GM18517 (cell line): ENCODE data around the gene OR5D13.

ENCODE experiments used
- ATAC-seq: cut with Tn5 transposase; IDR thresholded peaks from one replicate; pipeline ENCODE4 v1.9.1; 2021; ENCODE audit warnings: mild to moderate bottlenecking, moderate library complexity; ENCODE audit not compliant: unreplicated experiment

The OR5D13 gene, protein sequence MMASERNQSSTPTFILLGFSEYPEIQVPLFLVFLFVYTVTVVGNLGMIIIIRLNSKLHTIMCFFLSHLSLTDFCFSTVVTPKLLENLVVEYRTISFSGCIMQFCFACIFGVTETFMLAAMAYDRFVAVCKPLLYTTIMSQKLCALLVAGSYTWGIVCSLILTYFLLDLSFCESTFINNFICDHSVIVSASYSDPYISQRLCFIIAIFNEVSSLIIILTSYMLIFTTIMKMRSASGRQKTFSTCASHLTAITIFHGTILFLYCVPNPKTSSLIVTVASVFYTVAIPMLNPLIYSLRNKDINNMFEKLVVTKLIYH

DNA sequence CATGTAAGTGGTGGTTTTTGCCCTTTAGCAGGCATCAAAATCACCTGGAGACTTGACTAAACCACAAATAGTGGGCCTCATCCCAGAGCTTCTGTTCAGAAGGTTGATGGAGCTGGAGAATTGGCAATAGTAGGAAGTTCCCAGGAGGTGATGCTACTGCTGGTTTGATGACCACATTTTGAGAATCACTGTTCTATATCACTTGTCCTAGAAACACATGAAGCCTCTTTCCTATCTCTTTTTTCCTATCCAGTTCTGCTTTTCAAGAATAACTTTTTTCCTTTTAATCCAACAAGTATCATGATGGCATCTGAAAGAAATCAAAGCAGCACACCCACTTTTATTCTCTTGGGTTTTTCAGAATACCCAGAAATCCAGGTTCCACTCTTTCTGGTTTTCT is at the start of gene OR5D13:
Gene OR5D13 (plus strand): TSS at position 301 of the 400 bp plus-strand sequence. CDS start 0 bp downstream, at position 301.
- no peak for ATAC-seq

DNA sequence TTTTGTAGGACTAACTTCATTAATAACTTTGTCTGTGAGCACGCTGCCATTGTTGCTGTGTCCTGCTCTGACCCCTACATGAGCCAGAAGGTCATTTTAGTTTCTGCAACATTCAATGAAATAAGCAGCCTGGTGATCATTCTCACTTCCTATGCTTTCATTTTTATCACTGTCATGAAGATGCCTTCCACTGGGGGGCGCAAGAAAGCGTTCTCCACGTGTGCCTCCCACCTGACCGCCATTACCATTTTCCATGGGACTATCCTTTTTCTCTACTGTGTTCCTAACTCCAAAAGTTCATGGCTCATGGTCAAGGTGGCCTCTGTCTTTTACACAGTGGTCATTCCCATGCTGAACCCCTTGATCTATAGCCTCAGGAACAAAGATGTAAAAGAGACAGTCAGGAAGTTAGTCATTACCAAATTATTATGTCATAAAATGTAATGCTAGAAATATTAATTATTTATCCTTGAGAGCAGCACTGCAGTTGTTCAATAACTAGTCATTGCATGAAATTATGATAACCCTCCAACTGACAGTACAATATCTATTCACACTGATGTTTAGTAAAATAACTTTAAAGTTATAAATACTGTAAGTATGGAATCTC is 46.4 kb upstream of the OR5D13 start:
- no peak for ATAC-seq

DNA sequence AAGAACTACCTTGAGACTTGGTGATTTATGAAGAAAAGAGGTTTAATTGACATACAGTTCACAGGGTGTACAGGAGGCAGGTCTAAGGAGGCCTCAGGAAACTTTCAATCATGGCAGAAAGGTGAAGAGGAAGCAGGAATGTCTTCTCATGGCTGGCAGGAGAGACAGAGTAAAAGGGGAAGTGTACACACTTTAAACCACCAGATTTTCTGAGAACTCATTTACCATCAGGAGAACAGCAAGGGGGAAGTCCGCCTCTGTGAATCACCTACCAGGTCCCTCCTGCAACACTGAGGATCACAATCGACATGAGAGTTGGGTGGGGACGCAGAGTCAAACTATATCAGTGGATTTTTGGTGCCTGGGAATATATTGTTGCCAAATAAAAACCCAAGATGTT is 40.3 kb upstream of the OR5D13 start:
- ATAC-seq = no peak

DNA sequence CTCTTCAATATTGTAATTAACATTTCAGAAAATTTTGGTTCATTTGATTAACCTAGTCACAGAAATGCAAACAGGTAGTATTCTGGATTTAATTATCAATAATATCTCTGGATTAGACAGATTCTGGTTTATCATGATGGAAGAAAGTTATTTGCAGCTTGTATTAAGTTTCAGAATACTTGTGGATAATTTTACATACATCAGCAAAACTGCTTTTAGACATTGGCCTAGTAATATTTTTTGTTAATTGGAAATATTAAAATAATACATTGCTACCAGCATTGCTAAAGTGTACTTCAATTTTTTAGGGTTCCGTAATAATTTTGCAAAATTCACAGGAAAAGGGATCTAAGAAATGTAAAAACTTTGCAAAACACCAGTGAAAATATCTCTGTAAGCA is 18.4 kb downstream of the OR5D13 start:
- no peak for ATAC-seq

DNA sequence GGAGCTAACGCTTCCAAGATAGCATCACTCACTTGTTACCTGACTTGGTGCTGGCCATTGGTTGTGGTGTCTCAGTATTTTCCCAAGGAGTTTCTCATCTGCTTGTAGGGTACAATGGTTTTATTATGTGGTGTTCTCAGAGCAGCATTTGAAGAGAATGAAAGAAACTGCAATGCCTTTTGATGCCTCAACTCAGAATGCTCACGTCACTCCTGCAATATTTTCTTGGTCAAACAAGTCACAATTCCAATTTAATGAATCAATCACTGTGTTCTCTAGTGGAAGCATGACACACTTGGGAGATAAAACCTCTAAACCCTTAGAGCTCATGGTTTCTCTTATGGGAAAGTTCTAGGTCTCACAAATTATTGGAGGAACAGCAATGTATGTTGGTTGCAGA is 20.1 kb downstream of the OR5D13 start:
- no peak for ATAC-seq

DNA sequence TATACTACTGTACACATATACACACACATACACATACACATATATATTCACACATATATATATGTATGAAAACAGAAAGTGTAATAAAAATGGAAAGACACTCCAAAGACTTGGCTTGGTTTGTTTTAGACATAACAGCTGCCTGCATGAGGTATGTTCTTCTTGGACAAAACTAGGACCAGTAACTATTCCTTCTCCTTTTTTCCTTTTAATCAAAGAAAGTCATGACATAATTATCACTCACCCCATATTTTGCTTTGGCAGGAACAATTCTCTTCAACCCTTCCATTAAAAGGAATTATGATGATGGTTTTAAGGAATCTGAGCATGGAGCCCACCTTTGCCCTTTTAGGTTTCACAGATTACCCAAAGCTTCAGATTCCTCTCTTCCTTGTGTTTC is 22.0 kb downstream of the OR5D13 start, which contains the start of gene OR5D14:
Gene OR5D14 (plus strand): TSS at position 301 of the 400 bp plus-strand sequence. CDS start 0 bp downstream, at position 301.
- ATAC-seq = no peak

DNA sequence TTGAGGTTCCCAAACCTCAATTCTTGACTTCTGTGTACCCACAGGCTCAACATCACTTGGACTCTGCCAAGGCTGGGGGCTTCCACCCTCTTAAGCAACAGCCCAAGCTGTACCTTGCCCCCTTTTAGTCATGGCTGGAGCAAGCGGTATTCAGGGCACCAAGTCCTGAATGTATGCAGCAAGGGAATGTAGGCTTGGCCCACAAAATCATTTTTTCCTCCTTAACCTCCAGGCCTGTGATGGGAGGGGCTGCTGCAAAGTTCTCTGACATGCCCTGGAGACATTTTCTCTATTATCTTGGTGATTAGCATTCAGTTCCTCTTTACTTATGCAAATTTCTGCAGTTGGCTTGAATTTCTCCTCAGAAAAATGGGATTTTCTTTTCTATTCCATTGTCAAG is 33.0 kb downstream of the OR5D13 start:
- ATAC-seq = no peak

DNA sequence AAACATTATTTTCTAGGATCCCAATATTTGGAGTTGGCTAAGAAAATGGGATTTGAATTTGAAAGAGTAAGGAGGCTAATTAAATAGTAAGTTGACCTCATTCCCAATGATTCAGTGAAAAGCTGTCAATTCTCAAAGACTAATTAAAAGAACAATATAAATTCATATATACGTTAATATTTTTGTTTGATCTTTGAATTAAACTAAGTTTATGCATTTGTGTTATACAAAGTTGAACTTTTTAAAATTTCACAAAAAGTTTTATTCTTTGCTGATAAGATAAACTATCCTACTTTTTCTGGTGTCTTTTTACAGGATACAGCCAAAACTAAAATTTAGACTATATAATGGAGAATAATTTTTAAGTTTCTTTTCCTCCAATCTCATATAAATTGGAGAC is 37.8 kb downstream of the OR5D13 start, which contains the start of gene OR5L1:
Gene OR5L1 (plus strand): TSS at position 301 of the 400 bp plus-strand sequence. CDS start 100 bp downstream, outside the sequence.
- no peak for ATAC-seq

DNA sequence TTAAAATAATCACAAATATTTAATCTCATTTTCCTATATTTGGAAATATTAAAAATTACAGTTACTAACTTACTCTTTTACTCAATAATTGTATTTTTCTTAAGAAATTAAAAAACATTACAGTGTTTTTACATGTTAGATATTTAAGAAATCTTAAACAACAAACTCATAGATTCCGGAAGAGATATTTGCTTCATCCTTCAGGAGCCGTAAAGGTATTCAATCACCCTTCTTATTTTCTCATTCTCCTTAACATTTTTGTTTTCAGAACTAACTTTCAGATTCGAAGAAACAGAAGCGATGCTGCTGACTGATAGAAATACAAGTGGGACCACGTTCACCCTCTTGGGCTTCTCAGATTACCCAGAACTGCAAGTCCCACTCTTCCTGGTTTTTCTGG is 46.1 kb downstream of the OR5D13 start, which contains the start of gene OR5D18:
Gene OR5D18 (plus strand): TSS at position 301 of the 400 bp plus-strand sequence. CDS start 0 bp downstream, at position 301.
- no peak for ATAC-seq
